OCI-LY3 (cell line): Measurements from ENCODE around the gene PLEKHS1.

Experiments used
- CTCF ChIP-seq: fragments of 200-600, 300-600 bp; sonication (generic); IDR thresholded peaks from 2 replicates; pipeline ENCODE4 v1.5.1; 2014; ENCODE audit warnings: antibody characterized with exemption, low read length, low read depth
- EZH2phosphoT487 ChIP-seq: fragments of 200-600 bp; shearing (Covaris generic); IDR thresholded peaks from 2 replicates; pipeline ENCODE4 v1.6.1; 2018; ENCODE audit warnings: antibody characterized with exemption, mixed run types, low read depth

- TF ChIP-seq CTCF (no peak), EZH2phosphoT487 (no peak)
Measured at GRCh38 chr10:113776553-113776952, 25.1 kb downstream of the PLEKHS1 start.
